Neutrophil (primary cell): ENCODE data around the gene TAS1R1.
A peak's percentile ranks its signal among the peaks of the same experiment; 100 is the strongest.

ENCODE experiments used
- H3K27ac ChIP-seq: fragments of 200-600 bp; sonication (generic); 2 replicates; pipeline ENCODE4 v1.5.1; 2016; ENCODE audit warnings: mild to moderate bottlenecking, moderate library complexity
- H3K27me3 ChIP-seq: fragments of 200-600 bp; sonication (generic); 2 replicates; pipeline ENCODE4 v1.6.0; 2016; ENCODE audit warnings: mild to moderate bottlenecking
- H3K36me3 ChIP-seq: fragments of 200-600 bp; sonication (generic); 2 replicates; pipeline ENCODE4 v1.5.1; 2017
- H3K4me1 ChIP-seq, 2 experiments: fragments of 200-600 bp in 1 of 2; sonication (generic) in 1 of 2; 1 replicate in 1 of 2; 2 replicates in 1 of 2; pipeline versions ENCODE4 v1.5.1 to v1.6.1; 2013 to 2016; ENCODE audit warnings: low read depth in 1 of 2, low read length in 1 of 2, mild to moderate bottlenecking in 1 of 2, moderate library complexity in 1 of 2; ENCODE audit not compliant: control insufficient read depth in 1 of 2, insufficient read depth in 1 of 2
- H3K4me3 ChIP-seq, 2 experiments: fragments of 200-600 bp in 1 of 2; sonication (generic) in 1 of 2; 1 replicate in 1 of 2; 2 replicates in 1 of 2; pipeline ENCODE4 v1.5.1; 2013 to 2016; ENCODE audit warnings: low read depth in 1 of 2, low read length in 1 of 2, mild to moderate bottlenecking in 1 of 2, moderate library complexity in 1 of 2
- H3K9me3 ChIP-seq: fragments of 200-600 bp; sonication (generic); 2 replicates; pipeline ENCODE4 v1.5.1; 2016
- TF ChIP-seq, protein P1 (sequence below): fragments of 200-600 bp; sonication (generic); IDR thresholded peaks from 2 replicates; pipeline ENCODE4 v1.5.1; 2016; ENCODE audit warnings: antibody characterized with exemption

The TAS1R1 gene

DNA sequence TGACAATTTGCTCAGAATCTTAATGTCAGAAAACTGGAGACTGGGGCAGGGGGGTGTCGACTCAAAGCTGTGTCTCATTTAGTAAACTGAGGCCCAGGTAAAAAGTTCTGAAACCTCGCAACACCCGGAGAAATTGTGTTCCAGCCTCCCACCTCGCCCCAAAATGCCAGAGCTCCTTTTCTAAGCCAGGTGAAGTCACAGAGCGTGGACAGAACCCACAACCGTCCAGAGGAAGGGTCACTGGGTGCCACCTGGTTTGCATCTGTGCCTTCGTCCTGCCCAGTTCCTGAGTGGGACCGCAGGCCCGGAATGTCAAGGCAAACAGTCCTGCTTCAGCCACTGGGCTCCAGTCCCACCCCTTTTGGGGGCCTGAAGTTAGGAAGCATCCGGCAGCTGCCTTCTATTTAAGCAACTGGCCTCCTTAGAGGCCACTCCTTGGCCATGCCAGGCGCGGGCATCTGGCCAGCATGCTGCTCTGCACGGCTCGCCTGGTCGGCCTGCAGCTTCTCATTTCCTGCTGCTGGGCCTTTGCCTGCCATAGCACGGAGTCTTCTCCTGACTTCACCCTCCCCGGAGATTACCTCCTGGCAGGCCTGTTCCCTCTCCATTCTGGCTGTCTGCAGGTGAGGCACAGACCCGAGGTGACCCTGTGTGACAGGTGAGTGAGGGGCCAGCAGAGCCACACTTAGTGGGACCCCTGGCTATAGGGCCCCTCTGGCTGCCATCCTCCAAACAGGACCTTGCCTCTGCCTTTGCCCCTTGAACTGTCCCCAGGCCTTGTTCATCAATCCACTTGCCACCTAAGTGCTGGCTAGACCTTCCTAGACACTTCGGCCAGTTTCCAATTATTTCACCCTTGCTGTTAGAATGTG lies at the start of gene TAS1R1:
TSS of gene TAS1R1 (plus strand) at position 401 of the 872 bp plus-strand sequence. CDS start at position 468, 67 bp downstream.
- peak within 1 kb of the TSS; percentile 56 for H3K27ac ChIP-seq
- no peaks in the 10 kb centered on the region for H3K9me3 ChIP-seq
- peaks cover 5% of the 10 kb centered on the region for H3K36me3 ChIP-seq
- TF ChIP-seq, protein P1, sequence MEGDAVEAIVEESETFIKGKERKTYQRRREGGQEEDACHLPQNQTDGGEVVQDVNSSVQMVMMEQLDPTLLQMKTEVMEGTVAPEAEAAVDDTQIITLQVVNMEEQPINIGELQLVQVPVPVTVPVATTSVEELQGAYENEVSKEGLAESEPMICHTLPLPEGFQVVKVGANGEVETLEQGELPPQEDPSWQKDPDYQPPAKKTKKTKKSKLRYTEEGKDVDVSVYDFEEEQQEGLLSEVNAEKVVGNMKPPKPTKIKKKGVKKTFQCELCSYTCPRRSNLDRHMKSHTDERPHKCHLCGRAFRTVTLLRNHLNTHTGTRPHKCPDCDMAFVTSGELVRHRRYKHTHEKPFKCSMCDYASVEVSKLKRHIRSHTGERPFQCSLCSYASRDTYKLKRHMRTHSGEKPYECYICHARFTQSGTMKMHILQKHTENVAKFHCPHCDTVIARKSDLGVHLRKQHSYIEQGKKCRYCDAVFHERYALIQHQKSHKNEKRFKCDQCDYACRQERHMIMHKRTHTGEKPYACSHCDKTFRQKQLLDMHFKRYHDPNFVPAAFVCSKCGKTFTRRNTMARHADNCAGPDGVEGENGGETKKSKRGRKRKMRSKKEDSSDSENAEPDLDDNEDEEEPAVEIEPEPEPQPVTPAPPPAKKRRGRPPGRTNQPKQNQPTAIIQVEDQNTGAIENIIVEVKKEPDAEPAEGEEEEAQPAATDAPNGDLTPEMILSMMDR: no peak
- peak within 1 kb of the TSS; percentile 71 to 74 for H3K4me3 ChIP-seq
- no peaks in the 10 kb centered on the region for H3K27me3 ChIP-seq
- H3K4me1 ChIP-seq: peaks cover 14 to 15% of the 10 kb centered on the region in 2 experiments

DNA sequence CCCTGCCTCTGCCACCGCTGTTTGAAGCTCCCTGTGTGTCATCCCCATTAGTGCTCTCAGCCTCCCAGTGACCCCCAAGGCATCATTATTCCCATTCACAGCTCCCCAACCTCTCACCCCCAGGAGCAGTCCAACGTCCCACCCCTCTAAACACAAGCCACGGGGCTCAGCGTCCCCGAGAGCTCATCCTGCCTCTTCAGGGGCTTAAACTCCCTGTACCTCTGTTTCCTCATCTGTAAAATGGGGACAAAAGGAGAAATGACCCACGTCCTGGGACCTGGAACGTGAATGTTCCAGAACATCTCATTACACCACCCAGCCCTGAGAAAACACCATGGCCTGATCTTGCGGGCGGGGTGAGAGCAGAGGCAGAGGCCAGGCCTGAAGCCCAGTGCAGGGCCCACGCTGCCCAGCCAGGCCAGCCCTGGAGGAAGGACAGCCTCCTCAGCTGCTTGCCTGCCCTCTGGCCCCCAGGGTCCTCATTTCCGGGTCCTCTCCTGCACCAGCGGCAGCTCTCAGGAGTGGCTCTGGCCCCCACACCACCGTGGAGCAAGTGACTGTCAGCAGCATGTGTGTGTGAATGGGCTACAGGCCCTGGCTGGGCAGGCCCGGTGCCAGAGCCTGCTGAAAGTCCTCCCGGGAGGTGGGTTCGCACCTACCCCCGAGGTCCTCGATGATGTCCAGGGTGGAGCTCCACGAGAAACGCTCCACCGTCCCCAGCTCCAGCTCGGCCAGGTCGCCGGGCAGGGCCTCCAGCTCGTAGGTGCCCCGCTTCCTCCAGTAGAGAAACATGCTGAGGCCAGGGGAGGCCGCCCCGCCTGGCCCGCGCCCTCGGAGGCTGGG lies 49.5 kb upstream of the TAS1R1 start:
- TF ChIP-seq, protein P1: no peak
- H3K27ac ChIP-seq: no peak overlapping the region
- no peaks in the 10 kb centered on the region for H3K36me3 ChIP-seq
- no peak overlapping the region for H3K4me3 ChIP-seq
- H3K9me3 ChIP-seq: no peaks in the 10 kb centered on the region
- H3K27me3 ChIP-seq: peaks cover 22% of the 10 kb centered on the region
- no peaks in the 10 kb centered on the region for H3K4me1 ChIP-seq

DNA sequence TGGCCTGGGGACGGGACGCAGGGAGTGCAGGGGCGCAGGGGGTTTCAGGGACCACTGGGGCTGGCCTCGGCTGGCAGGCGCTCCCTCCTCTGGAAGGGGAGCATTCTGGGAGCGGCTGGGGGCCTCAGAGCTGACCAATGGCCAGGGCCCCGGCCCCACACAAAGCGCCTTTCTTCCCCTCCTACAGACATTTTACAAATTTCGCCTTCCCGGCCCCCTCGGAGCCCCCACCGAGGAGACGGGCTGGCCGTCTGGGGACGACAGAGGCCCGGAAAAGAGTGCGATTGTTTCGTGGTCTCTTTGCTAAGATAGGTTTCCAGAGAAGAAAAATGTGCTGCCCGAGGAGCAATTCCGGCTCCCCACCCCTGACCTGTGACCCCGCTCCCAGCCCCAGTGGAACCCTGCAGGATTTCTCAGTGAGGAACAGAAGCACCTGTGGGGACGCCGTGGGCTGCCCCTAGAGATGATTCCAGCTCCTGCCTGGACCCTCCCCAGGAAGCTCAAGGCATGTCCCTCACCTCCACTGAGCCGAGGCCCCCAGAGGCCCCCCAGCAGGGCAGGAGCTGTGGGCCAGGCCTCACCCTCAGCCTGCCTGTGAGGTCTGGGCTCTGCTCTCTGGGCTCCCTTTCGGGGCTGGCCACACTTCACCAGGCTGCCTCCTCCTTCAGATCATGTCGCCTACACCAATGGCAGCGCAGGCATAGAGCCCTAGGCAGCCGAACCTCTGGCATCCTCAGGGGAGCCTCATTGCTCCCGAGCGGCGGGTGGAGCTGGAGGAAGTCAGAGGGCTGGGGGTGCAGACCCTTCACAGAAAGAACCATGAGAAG lies 48.7 kb upstream of the TAS1R1 start:
- Histone ChIP-seq H3K4me3 (no peak overlapping the region), H3K36me3 (no peaks in the 10 kb centered on the region), H3K4me1 (no peaks in the 10 kb centered on the region), H3K27ac (no peak overlapping the region), H3K9me3 (no peaks in the 10 kb centered on the region), H3K27me3 (peaks cover 14% of the 10 kb centered on the region)
- TF ChIP-seq, protein P1: no peak

DNA sequence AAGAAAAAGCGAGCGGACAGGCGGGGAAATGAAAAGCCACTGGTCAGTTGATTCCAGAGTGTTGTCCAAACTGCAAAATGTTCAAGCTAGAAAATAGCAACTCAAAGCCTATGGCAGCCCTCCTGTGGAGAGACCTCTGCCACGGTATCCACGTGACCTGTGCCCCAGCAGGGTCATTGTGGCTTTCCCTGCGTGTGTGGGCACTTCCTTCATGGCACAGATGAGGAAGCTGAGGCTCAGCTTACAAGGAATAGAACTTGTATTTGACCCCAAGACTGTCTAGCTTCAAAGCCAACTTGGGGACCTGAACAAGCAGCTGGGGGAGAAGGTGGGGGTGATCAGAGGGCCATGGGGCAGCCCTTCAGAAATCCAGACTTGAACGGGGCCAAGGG lies 48.1 kb upstream of the TAS1R1 start:
- TF ChIP-seq, protein P1: no peak
- no peaks in the 10 kb centered on the region for H3K36me3 ChIP-seq
- peaks cover 8% of the 10 kb centered on the region for H3K27me3 ChIP-seq
- H3K4me3 ChIP-seq: no peak overlapping the region
- H3K9me3 ChIP-seq: no peaks in the 10 kb centered on the region
- H3K4me1 ChIP-seq: no peaks in the 10 kb centered on the region
- no peak overlapping the region for H3K27ac ChIP-seq

DNA sequence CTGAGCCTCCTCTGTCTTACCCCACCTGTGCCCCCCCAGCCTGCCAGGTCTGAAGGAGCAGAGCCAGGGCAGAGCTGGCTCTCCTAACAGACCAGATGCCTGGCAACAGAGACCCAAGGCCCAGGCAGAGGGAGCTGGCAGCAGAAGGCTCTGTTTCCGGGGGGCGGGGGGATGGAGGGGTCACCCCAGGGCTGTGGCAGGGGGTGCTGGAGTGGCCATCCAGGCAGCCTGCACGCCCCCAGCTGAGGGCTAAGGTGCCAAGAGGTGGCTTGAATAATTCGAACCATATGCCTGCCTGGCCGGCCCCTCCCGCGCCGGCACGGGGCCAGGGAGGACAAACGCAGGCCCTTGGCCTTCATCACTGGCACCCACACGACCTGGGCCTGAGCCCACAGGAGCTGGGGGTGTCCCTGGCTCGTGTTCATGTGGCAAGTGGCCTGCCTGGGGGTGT lies 47.6 kb upstream of the TAS1R1 start:
- peaks cover 8% of the 10 kb centered on the region for H3K27me3 ChIP-seq
- no peak overlapping the region for H3K27ac ChIP-seq
- TF ChIP-seq, protein P1: no peak
- H3K9me3 ChIP-seq: no peaks in the 10 kb centered on the region
- H3K4me3 ChIP-seq: no peak overlapping the region
- no peaks in the 10 kb centered on the region for H3K4me1 ChIP-seq
- no peaks in the 10 kb centered on the region for H3K36me3 ChIP-seq
